H1 (cell line): Measurements from ENCODE around the gene DEFB114. TPM values are rescaled to one million over a fixed set of nuclear protein-coding genes. Genes with fewer than 3 reads are reported as not detected.

Source experiments
- CTCF ChIA-PET: fragments of 300-600 bp; sonication (Branson Sonifier 250); formaldehyde crosslinking; loops from one replicate; lab custom pipeline; 2021; ENCODE audit not compliant: partially characterized antibody; lab: Charles Lee
- POLR2A ChIA-PET: fragments of 300-600 bp; sonication (Branson Sonifier 250); formaldehyde crosslinking; loops from one replicate; lab custom pipeline; 2021; ENCODE audit warnings: inconsistent platforms; ENCODE audit not compliant: partially characterized antibody; lab: Charles Lee
- DNase-seq, 2 experiments: peaks; one replicate each; pipeline versions ENCODE4 v3.0.0 to v3.0.0-alpha.2; 2010 to 2022; ENCODE audit warnings: low spot score in 2 of 2, low read depth in 1 of 2, mixed read lengths in 1 of 2
- FAIRE-seq: peaks from 2 replicates; lab custom pipeline; 2011; peaks lifted over from hg19 to GRCh38; lab: Jason Lieb, UNC
- H2AFZ ChIP-seq: 2 replicates; pipeline ENCODE4 v1.8.1; 2012; ENCODE audit warnings: low read length, inconsistent platforms
- H2AK5ac ChIP-seq: 2 replicates; pipeline ENCODE4 v1.6.1; 2013; ENCODE audit warnings: low read depth, low read length
- H2BK120ac ChIP-seq: replicated peaks from 2 replicates; pipeline ENCODE3; 2013; ENCODE audit warnings: low read depth, low read length, inconsistent platforms
- H2BK12ac ChIP-seq: 2 replicates; pipeline ENCODE4 v1.6.1; 2013; ENCODE audit warnings: low read depth, low read length
- H2BK15ac ChIP-seq: 2 replicates; pipeline ENCODE4 v1.6.1; 2013; ENCODE audit warnings: low read length
- H2BK20ac ChIP-seq: 2 replicates; pipeline ENCODE4 v1.6.1; 2013; ENCODE audit warnings: low read length
- H2BK5ac ChIP-seq: 2 replicates; pipeline ENCODE4 v1.6.1; 2013; ENCODE audit warnings: low read depth, low read length
- H3K14ac ChIP-seq: 2 replicates; pipeline ENCODE4 v1.6.1; 2013; ENCODE audit warnings: inconsistent platforms; ENCODE audit not compliant: insufficient read length
- H3K18ac ChIP-seq: 2 replicates; pipeline ENCODE4 v1.6.1; 2013; ENCODE audit warnings: low read length; ENCODE audit errors: extremely low read depth
- H3K23ac ChIP-seq: 2 replicates; pipeline ENCODE4 v1.6.1; 2013; ENCODE audit warnings: inconsistent platforms; ENCODE audit not compliant: insufficient read length
- H3K23me2 ChIP-seq: 2 replicates; pipeline ENCODE4 v1.6.1; 2013; ENCODE audit warnings: low read depth, low read length
- H3K27ac ChIP-seq: 2 replicates; pipeline ENCODE4 v1.6.1; 2011; ENCODE audit warnings: low read depth, low read length, inconsistent platforms
- H3K27me3 ChIP-seq, 4 experiments: replicated peaks in 1 of 4; 1 replicate in 1 of 4; 2 replicates in 3 of 4; pipeline versions ENCODE4 v1.6.1 to v1.8.1; 2011 to 2013; ENCODE audit warnings: low read length in 3 of 4, mild to moderate bottlenecking in 3 of 4, inconsistent platforms in 2 of 4, mixed read lengths in 2 of 4, moderate library complexity in 1 of 4; ENCODE audit not compliant: control insufficient read depth in 3 of 4, insufficient read depth in 3 of 4; ENCODE audit errors: extremely low read depth in 1 of 4
- H3K36me3 ChIP-seq, 4 experiments: 2 replicates each; pipeline versions ENCODE4 v1.6.1 to v1.8.1; 2011 to 2013; ENCODE audit warnings: mild to moderate bottlenecking in 4 of 4, low read length in 3 of 4, moderate library complexity in 2 of 4, control low read depth in 1 of 4, inconsistent platforms in 1 of 4; ENCODE audit not compliant: insufficient read depth in 4 of 4, control insufficient read depth in 2 of 4
- H3K4ac ChIP-seq: replicated peaks from 2 replicates; pipeline ENCODE3; 2013; ENCODE audit warnings: low read length, low read depth, mixed read lengths, inconsistent platforms; ENCODE audit not compliant: insufficient read length
- H3K4me1 ChIP-seq, 4 experiments: replicated peaks in 1 of 4; 1 replicate in 1 of 4; 2 replicates in 3 of 4; pipeline versions ENCODE4 v1.6.1 to v1.8.1; 2011 to 2013; ENCODE audit warnings: low read length in 3 of 4, inconsistent platforms in 2 of 4, mixed read lengths in 1 of 4; ENCODE audit not compliant: insufficient read depth in 4 of 4, control insufficient read depth in 3 of 4
- H3K4me2 ChIP-seq, 2 experiments: 2 replicates each; pipeline versions ENCODE4 v1.6.1 to v1.8.1; 2011 to 2013; ENCODE audit warnings: low read depth in 2 of 2, low read length in 2 of 2, control low read depth in 1 of 2, inconsistent platforms in 1 of 2, mild to moderate bottlenecking in 1 of 2; ENCODE audit not compliant: insufficient read depth in 1 of 2
- H3K4me3 ChIP-seq, 4 experiments: fragments of 200-600, 300-600 bp in 1 of 4; sonication (generic), shearing (Covaris generic), sonication (Bioruptor Twin) in 1 of 4; 2 replicates each; pipeline versions ENCODE4 v1.5.1 to v1.8.1; 2011 to 2016; ENCODE audit warnings: low read length in 4 of 4, low read depth in 3 of 4, control low read depth in 2 of 4, inconsistent platforms in 2 of 4, mild to moderate bottlenecking in 2 of 4, mixed read lengths in 1 of 4, moderate library complexity in 1 of 4; ENCODE audit not compliant: insufficient read depth in 2 of 4; ENCODE audit errors: extremely low read depth in 1 of 4
- H3K56ac ChIP-seq: replicated peaks from 2 replicates; pipeline ENCODE3; 2013; ENCODE audit warnings: low read depth, mild to moderate bottlenecking, mixed read lengths, low read length, inconsistent platforms; ENCODE audit not compliant: insufficient read length
- H3K79me1 ChIP-seq: 2 replicates; pipeline ENCODE4 v1.6.1; 2013; ENCODE audit warnings: low read depth, low read length, control low read depth
- H3K79me2 ChIP-seq, 2 experiments: 2 replicates each; pipeline versions ENCODE4 v1.6.1 to v1.8.1; 2012 to 2013; ENCODE audit warnings: low read length in 2 of 2, mild to moderate bottlenecking in 2 of 2, inconsistent platforms in 1 of 2; ENCODE audit not compliant: insufficient read depth in 2 of 2, control insufficient read depth in 1 of 2
- H3K9ac ChIP-seq, 4 experiments: replicated peaks in 1 of 4; 1 replicate in 1 of 4; 2 replicates in 3 of 4; pipeline versions ENCODE4 v1.6.1 to v1.8.1; 2011 to 2013; ENCODE audit warnings: low read depth in 3 of 4, low read length in 3 of 4, control low read depth in 2 of 4, mild to moderate bottlenecking in 2 of 4, moderate library complexity in 2 of 4, inconsistent platforms in 1 of 4; ENCODE audit errors: extremely low read depth in 1 of 4
- H3K9me3 ChIP-seq, 2 experiments: 2 replicates each; pipeline versions ENCODE4 v1.6.1 to v1.8.1; 2012 to 2013; ENCODE audit warnings: mild to moderate bottlenecking in 2 of 2, moderate library complexity in 2 of 2, control low read depth in 1 of 2, inconsistent platforms in 1 of 2, low read depth in 1 of 2, low read length in 1 of 2, mixed read lengths in 1 of 2; ENCODE audit not compliant: insufficient read depth in 2 of 2
- H4K20me1 ChIP-seq, 2 experiments: replicated peaks in 1 of 2; 2 replicates each; pipeline versions ENCODE3 to v1.8.1; 2011 to 2013; ENCODE audit warnings: inconsistent platforms in 2 of 2, low read length in 2 of 2, mild to moderate bottlenecking in 1 of 2; ENCODE audit not compliant: insufficient read depth in 2 of 2, control insufficient read depth in 1 of 2
- H4K5ac ChIP-seq: 2 replicates; pipeline ENCODE4 v1.6.1; 2013; ENCODE audit warnings: low read length, low read depth, mixed read lengths, inconsistent platforms; ENCODE audit not compliant: insufficient read length
- H4K8ac ChIP-seq: 2 replicates; pipeline ENCODE4 v1.8.0; 2013; ENCODE audit warnings: mild to moderate bottlenecking, moderate library complexity, low read length, inconsistent platforms; ENCODE audit not compliant: insufficient read depth; ENCODE audit errors: extremely low read depth
- H4K91ac ChIP-seq: replicated peaks from 2 replicates; pipeline ENCODE3; 2013; ENCODE audit warnings: low read length, mixed read lengths, inconsistent platforms; ENCODE audit not compliant: insufficient read length
- WGBS, 2 experiments: shearing (Covaris generic) in 1 of 2; methylation state at CpG; one replicate each; pipeline versions ENCODE4 v1.1.6 to v1.1.7; 2013 to 2015; ENCODE audit warnings: low lambda C conversion rate in 2 of 2, mixed read lengths in 2 of 2, inconsistent platforms in 1 of 2, low coverage in 1 of 2, missing lambda C conversion rate in 1 of 2; ENCODE audit not compliant: insufficient replicate concordance in 2 of 2, insufficient coverage in 1 of 2, insufficient read length in 1 of 2; ENCODE audit errors: extremely low coverage in 1 of 2, missing lambda C conversion rate in 1 of 2; 5-methylcytosine and 5-hydroxymethylcytosine counted together
- polyA plus RNA-seq, 7 experiments: library from polyadenylated mRNA; depleted of rRNA in 3 of 7; stranded (reverse) in 5 of 7; unstranded in 2 of 7; fragments of >200 nt in 5 of 7; fragments of 200-250 nt in 2 of 7; gene quantifications; 1 replicate in 5 of 7; 2 replicates in 1 of 7; 4 replicates in 1 of 7; pipeline versions ENCODE4 v1.2.1 to v1.2.3, GENCODE V29; 2011 to 2013; ENCODE audit warnings: missing spikeins in 2 of 7, mixed read lengths in 2 of 7
- total RNA-seq: library from RNA; stranded (reverse); fragmentation: NEBNext Ultra II Directional; extraction: Animal tissue kit (Norgen Biotek cat#: 25700); gene quantifications from 2 replicates; pipeline ENCODE4 v1.2.1, GENCODE V29; 2021
- TF ChIP-seq, protein P1 (sequence below): IDR thresholded peaks from 2 replicates; pipeline ENCODE4 v1.6.1; 2012; ENCODE audit warnings: low read length, inconsistent platforms

DEFB114 gene
- total and polyA plus RNA-seq, 2 of the 8 experiments (the other 6 are each of a cell fraction or from before 2014, with no cell fraction given): not detected

DNA sequence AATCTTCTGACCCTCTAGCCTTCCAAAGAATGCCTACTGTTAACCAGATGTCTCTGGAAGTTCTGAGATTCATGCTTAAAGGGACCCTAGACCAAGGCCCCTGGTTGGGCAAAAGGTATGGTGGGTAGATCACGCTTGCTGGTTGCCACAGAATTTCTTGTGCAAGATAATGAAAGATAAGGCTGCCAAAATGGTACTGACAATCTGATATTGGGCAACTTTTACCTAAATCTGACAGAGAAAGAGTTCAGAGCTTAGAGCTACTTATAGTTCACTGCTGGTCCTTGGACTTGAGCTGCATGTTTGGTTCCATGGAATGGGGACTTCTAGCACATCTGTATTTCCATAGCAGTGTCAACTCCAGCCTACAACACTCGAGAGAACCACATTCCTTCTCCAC is 12.0 kb downstream of the DEFB114 start:
- Histone ChIP-seq H3K4me3 (no peak overlapping the region), H2AFZ (peak overlapping the region; percentile 81; the same call in 1 of the 2 replicates), H3K18ac (no peak overlapping the region), H3K56ac (no peak overlapping the region), H3K4me1 (no peaks in the 10 kb centered on the region), H4K20me1 (no peaks in the 10 kb centered on the region), H3K4ac (no peak overlapping the region), H3K9ac (no peak overlapping the region), H3K27ac (no peak overlapping the region), H3K36me3 (no peaks in the 10 kb centered on the region), H3K23ac (no peak overlapping the region), H3K79me2 (no peaks in the 10 kb centered on the region), H3K4me2 (no peak overlapping the region), H3K14ac (no peak overlapping the region), H4K91ac (no peak overlapping the region), H2BK20ac (no peak overlapping the region), H3K79me1 (no peaks in the 10 kb centered on the region), H4K8ac (no peak overlapping the region), H2AK5ac (no peak overlapping the region), H3K27me3 (no peaks in the 10 kb centered on the region), H2BK5ac (no peak overlapping the region)
- CTCF ChIA-PET: no interaction called here
- FAIRE-seq (no peak), DNase-seq (no peak)
- POLR2A ChIA-PET: no interaction called here
- 83% methylated on average over 2 of the region's 2 CpGs; no CpG with 5 or more reads in 1 of the 2 experiments for WGBS, 2 experiments
- TF ChIP-seq, protein P1, sequence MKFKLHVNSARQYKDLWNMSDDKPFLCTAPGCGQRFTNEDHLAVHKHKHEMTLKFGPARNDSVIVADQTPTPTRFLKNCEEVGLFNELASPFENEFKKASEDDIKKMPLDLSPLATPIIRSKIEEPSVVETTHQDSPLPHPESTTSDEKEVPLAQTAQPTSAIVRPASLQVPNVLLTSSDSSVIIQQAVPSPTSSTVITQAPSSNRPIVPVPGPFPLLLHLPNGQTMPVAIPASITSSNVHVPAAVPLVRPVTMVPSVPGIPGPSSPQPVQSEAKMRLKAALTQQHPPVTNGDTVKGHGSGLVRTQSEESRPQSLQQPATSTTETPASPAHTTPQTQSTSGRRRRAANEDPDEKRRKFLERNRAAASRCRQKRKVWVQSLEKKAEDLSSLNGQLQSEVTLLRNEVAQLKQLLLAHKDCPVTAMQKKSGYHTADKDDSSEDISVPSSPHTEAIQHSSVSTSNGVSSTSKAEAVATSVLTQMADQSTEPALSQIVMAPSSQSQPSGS: no peak
- TF ChIP-seq, all 59 proteins: peak for 0
- H4K5ac ChIP-seq: no peak overlapping the region
- H2BK12ac ChIP-seq: no peak overlapping the region
- H3K23me2 ChIP-seq: no peaks in the 10 kb centered on the region
- H3K9me3 ChIP-seq: no peaks in the 10 kb centered on the region
- no peak overlapping the region for H2BK15ac ChIP-seq
- H2BK120ac ChIP-seq: no peak overlapping the region
